ENCODE measurements around the gene EEPD1.

Gene EEPD1

GRCh38 chr7:36260481-36260880 is 107.4 kb downstream of the EEPD1 start:
- Histone ChIP-seq H3K4me1 (ENCODE audit: insufficient read depth, low read length) (peaks cover 5% of the 10 kb centered on the region; the same call in 1 of the 2 replicates), H3K4me3 (ENCODE audit: low read length) (no peak overlapping the region), H3K9me3 (ENCODE audit: insufficient read depth, low read depth, low read length) (no peaks in the 10 kb centered on the region), H3K27me3 (ENCODE audit: insufficient read depth, low read length) (no peaks in the 10 kb centered on the region), H3K36me3 (ENCODE audit: insufficient read depth, low read depth, low read length) (no peaks in the 10 kb centered on the region), H3K27ac (ENCODE audit: low read length) (no peak overlapping the region), H3K9ac (ENCODE audit: low read depth, low read length) (no peak overlapping the region)

- Histone ChIP-seq H3K9me3 (ENCODE audit: insufficient read depth, low read depth, low read length) (no peaks in the 10 kb centered on the region), H3K36me3 (ENCODE audit: insufficient read depth, low read depth, low read length) (no peaks in the 10 kb centered on the region), H3K27ac (ENCODE audit: low read length) (no peak overlapping the region), H3K4me1 (ENCODE audit: insufficient read depth, low read length) (peaks cover 5% of the 10 kb centered on the region; the same call in 1 of the 2 replicates), H3K4me3 (ENCODE audit: low read length) (no peak overlapping the region), H3K27me3 (ENCODE audit: insufficient read depth, low read length) (no peaks in the 10 kb centered on the region), H3K9ac (ENCODE audit: low read depth, low read length) (no peak overlapping the region)
These were observed 108.1 kb downstream of the EEPD1 start for GRCh38 chr7:36261019-36261754.

GRCh38 chr7:36262309-36263094 is 109.4 kb downstream of the EEPD1 start:
- Histone ChIP-seq H3K9ac (ENCODE audit: low read depth, low read length) (no peak overlapping the region), H3K27me3 (ENCODE audit: insufficient read depth, low read length) (no peaks in the 10 kb centered on the region), H3K27ac (ENCODE audit: low read length) (no peak overlapping the region), H3K9me3 (ENCODE audit: insufficient read depth, low read depth, low read length) (no peaks in the 10 kb centered on the region), H3K4me3 (ENCODE audit: low read length) (no peak overlapping the region), H3K36me3 (ENCODE audit: insufficient read depth, low read depth, low read length) (no peaks in the 10 kb centered on the region), H3K4me1 (ENCODE audit: insufficient read depth, low read length) (peaks cover 5% of the 10 kb centered on the region; the same call in 1 of the 2 replicates)

GRCh38 chr7:36263095-36263484 is 110.0 kb downstream of the EEPD1 start:
- Histone ChIP-seq H3K27me3 (ENCODE audit: insufficient read depth, low read length) (no peaks in the 10 kb centered on the region), H3K9me3 (ENCODE audit: insufficient read depth, low read depth, low read length) (no peaks in the 10 kb centered on the region), H3K4me3 (ENCODE audit: low read length) (no peak overlapping the region), H3K27ac (ENCODE audit: low read length) (no peak overlapping the region), H3K9ac (ENCODE audit: low read depth, low read length) (no peak overlapping the region), H3K36me3 (ENCODE audit: insufficient read depth, low read depth, low read length) (no peaks in the 10 kb centered on the region), H3K4me1 (ENCODE audit: insufficient read depth, low read length) (peaks cover 5% of the 10 kb centered on the region; the same call in 1 of the 2 replicates)

GRCh38 chr7:36264123-36264801 is 111.2 kb downstream of the EEPD1 start:
- no peak overlapping the region for H3K27ac ChIP-seq (ENCODE audit: low read length)
- no peaks in the 10 kb centered on the region for H3K9me3 ChIP-seq (ENCODE audit: insufficient read depth, low read depth, low read length)
- no peaks in the 10 kb centered on the region for H3K4me1 ChIP-seq (ENCODE audit: insufficient read depth, low read length)
- no peak overlapping the region for H3K9ac ChIP-seq (ENCODE audit: low read depth, low read length)
- H3K36me3 ChIP-seq (ENCODE audit: insufficient read depth, low read depth, low read length): no peaks in the 10 kb centered on the region
- H3K4me3 ChIP-seq (ENCODE audit: low read length): no peak overlapping the region
- H3K27me3 ChIP-seq (ENCODE audit: insufficient read depth, low read length): no peaks in the 10 kb centered on the region

- Histone ChIP-seq H3K4me3 (ENCODE audit: low read length) (no peak overlapping the region), H3K9me3 (ENCODE audit: insufficient read depth, low read depth, low read length) (no peaks in the 10 kb centered on the region), H3K9ac (ENCODE audit: low read depth, low read length) (no peak overlapping the region)
These were observed 112.0 kb downstream of the EEPD1 start for GRCh38 chr7:36264913-36265516.

GRCh38 chr7:36265680-36266079 is 112.6 kb downstream of the EEPD1 start:
- no peaks in the 10 kb centered on the region for H3K4me1 ChIP-seq (ENCODE audit: insufficient read depth, low read length)
- no peak overlapping the region for H3K9ac ChIP-seq (ENCODE audit: low read depth, low read length)
- H3K36me3 ChIP-seq (ENCODE audit: insufficient read depth, low read depth, low read length): no peaks in the 10 kb centered on the region
- no peak overlapping the region for H3K27ac ChIP-seq (ENCODE audit: low read length)
- no peaks in the 10 kb centered on the region for H3K27me3 ChIP-seq (ENCODE audit: insufficient read depth, low read length)
- H3K9me3 ChIP-seq (ENCODE audit: insufficient read depth, low read depth, low read length): no peaks in the 10 kb centered on the region
- H3K4me3 ChIP-seq (ENCODE audit: low read length): no peak overlapping the region

More at GRCh38 chr7:36264913-36265516, 112.0 kb downstream of the EEPD1 start:
- Histone ChIP-seq H3K27me3 (ENCODE audit: insufficient read depth, low read length) (no peaks in the 10 kb centered on the region), H3K36me3 (ENCODE audit: insufficient read depth, low read depth, low read length) (no peaks in the 10 kb centered on the region), H3K27ac (ENCODE audit: low read length) (no peak overlapping the region), H3K4me1 (ENCODE audit: insufficient read depth, low read length) (no peaks in the 10 kb centered on the region)

- Histone ChIP-seq H3K27me3 (ENCODE audit: insufficient read depth, low read length) (no peaks in the 10 kb centered on the region), H3K27ac (ENCODE audit: low read length) (no peak overlapping the region), H3K9me3 (ENCODE audit: insufficient read depth, low read depth, low read length) (no peaks in the 10 kb centered on the region), H3K4me1 (ENCODE audit: insufficient read depth, low read length) (no peaks in the 10 kb centered on the region), H3K36me3 (ENCODE audit: insufficient read depth, low read depth, low read length) (no peaks in the 10 kb centered on the region), H3K4me3 (ENCODE audit: low read length) (no peak overlapping the region), H3K9ac (ENCODE audit: low read depth, low read length) (no peak overlapping the region)
These were observed 113.1 kb downstream of the EEPD1 start for GRCh38 chr7:36266190-36266589.

- no peak overlapping the region for H3K9ac ChIP-seq (ENCODE audit: low read depth, low read length)
- H3K27me3 ChIP-seq (ENCODE audit: insufficient read depth, low read length): no peaks in the 10 kb centered on the region
- no peak overlapping the region for H3K4me3 ChIP-seq (ENCODE audit: low read length)
- H3K9me3 ChIP-seq (ENCODE audit: insufficient read depth, low read depth, low read length): no peaks in the 10 kb centered on the region
- H3K4me1 ChIP-seq (ENCODE audit: insufficient read depth, low read length): no peaks in the 10 kb centered on the region
- no peaks in the 10 kb centered on the region for H3K36me3 ChIP-seq (ENCODE audit: insufficient read depth, low read depth, low read length)
- no peak overlapping the region for H3K27ac ChIP-seq (ENCODE audit: low read length)
These were observed 113.6 kb downstream of the EEPD1 start for GRCh38 chr7:36266683-36267082.

- Histone ChIP-seq H3K27ac (ENCODE audit: low read length) (no peak overlapping the region), H3K27me3 (ENCODE audit: insufficient read depth, low read length) (no peaks in the 10 kb centered on the region), H3K4me3 (ENCODE audit: low read length) (no peak overlapping the region), H3K9me3 (ENCODE audit: insufficient read depth, low read depth, low read length) (no peaks in the 10 kb centered on the region), H3K4me1 (ENCODE audit: insufficient read depth, low read length) (peaks cover 18% of the 10 kb centered on the region), H3K9ac (ENCODE audit: low read depth, low read length) (no peak overlapping the region), H3K36me3 (ENCODE audit: insufficient read depth, low read depth, low read length) (no peaks in the 10 kb centered on the region)
These were observed 119.1 kb downstream of the EEPD1 start for GRCh38 chr7:36272211-36272566.

GRCh38 chr7:36272567-36273269 is 119.7 kb downstream of the EEPD1 start:
- no peak overlapping the region for H3K27ac ChIP-seq (ENCODE audit: low read length)
- H3K27me3 ChIP-seq (ENCODE audit: insufficient read depth, low read length): no peaks in the 10 kb centered on the region
- H3K4me3 ChIP-seq (ENCODE audit: low read length): no peak overlapping the region
- no peak overlapping the region for H3K9ac ChIP-seq (ENCODE audit: low read depth, low read length)
- peaks cover 23% of the 10 kb centered on the region for H3K4me1 ChIP-seq (ENCODE audit: insufficient read depth, low read length)
- no peaks in the 10 kb centered on the region for H3K36me3 ChIP-seq (ENCODE audit: insufficient read depth, low read depth, low read length)
- no peaks in the 10 kb centered on the region for H3K9me3 ChIP-seq (ENCODE audit: insufficient read depth, low read depth, low read length)
